Muscle layer of duodenum (tissue), 2 donors: Measurements from ENCODE around the gene SAPCD2.

ENCODE experiments used
- H3K27ac ChIP-seq: one replicate; pipeline ENCODE4 v1.7.0; 2013; ENCODE audit warnings: mild to moderate bottlenecking, low read length
- H3K27me3 ChIP-seq: one replicate; pipeline ENCODE4 v1.7.0; 2013; ENCODE audit warnings: low read depth, mild to moderate bottlenecking, control low read depth, low read length
- H3K36me3 ChIP-seq, 2 donors: one replicate each; pipeline ENCODE4 v1.7.0; 2013; ENCODE audit warnings: low read length in 2 of 2, control low read depth in 1 of 2, mild to moderate bottlenecking in 1 of 2; ENCODE audit not compliant: insufficient read depth in 2 of 2, control insufficient read depth in 1 of 2
- H3K4me1 ChIP-seq, 2 donors: one replicate each; pipeline ENCODE4 v1.7.0; 2013; ENCODE audit warnings: low read length in 2 of 2, mild to moderate bottlenecking in 2 of 2, control low read depth in 1 of 2, moderate library complexity in 1 of 2; ENCODE audit not compliant: insufficient read depth in 2 of 2, control insufficient read depth in 1 of 2
- H3K4me3 ChIP-seq, 2 donors: one replicate each; pipeline ENCODE4 v1.7.0; 2013; ENCODE audit warnings: low read length in 2 of 2, low read depth in 1 of 2, mild to moderate bottlenecking in 1 of 2
- H3K9me3 ChIP-seq, 2 donors: one replicate each; pipeline ENCODE4 v1.7.0; 2013; ENCODE audit warnings: low read length in 2 of 2, control low read depth in 1 of 2, mild to moderate bottlenecking in 1 of 2; ENCODE audit not compliant: control insufficient read depth in 1 of 2
- donor health status: healthy.

The SAPCD2 gene

DNA sequence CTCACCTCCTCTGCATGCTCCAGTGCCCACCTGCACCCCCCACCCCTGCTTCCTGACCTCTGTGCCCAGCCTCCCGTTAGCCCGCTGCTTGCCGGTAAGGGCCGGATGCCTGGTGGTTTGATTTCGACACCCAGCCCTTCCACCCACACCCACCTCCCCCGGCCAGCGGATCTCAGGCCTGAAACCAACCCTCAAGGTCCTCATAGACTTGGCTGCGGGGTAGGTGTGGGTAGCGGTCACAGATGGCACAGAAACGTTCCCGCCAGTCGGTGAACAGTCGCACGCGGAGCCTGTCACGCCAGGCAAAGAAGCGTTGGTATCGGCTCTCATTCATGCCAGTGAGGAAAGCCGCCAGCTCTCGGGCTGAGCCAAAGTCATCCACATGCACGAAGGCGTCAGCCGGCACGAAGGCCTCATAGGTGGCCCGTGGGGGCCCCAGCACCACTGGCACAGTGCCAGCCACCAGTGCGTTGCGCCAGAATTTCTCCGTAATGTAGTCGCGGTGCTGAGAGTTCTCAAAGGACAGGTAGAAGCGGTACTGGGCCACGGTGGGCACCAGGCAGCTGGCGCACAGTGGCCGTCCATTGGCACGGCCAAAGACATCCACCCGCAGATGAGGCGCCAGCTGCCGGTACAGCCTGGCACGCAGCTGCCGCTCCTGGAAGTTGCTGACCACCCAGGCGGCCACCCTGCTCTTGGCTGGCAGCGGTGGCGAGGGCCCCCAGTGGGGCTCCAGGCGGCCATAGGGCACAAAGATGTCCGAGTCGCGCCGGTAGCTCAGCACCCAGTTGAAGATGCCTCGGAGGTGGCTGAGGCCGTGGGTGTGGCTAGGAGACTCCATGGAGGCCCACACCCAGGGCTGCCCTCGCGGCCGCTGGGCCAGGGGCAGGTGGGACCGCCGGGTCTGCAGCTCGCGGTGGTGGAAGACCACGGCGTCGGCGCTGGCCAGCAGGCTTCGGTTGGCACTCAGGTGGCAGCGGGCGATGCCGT, 39.5 kb downstream of the SAPCD2 start:
- Histone ChIP-seq H3K27me3 (no peaks in the 10 kb centered on the region), H3K27ac (no peak overlapping the region), H3K4me1 (peaks cover 0 to 45% of the 10 kb centered on the region in 2 donors)

GRCh38 chr9:137030006-137030405, 40.4 kb downstream of the SAPCD2 start:
- peaks cover 0 to 44% of the 10 kb centered on the region in 2 donors for H3K4me1 ChIP-seq
- H3K27me3 ChIP-seq = no peaks in the 10 kb centered on the region
- no peaks in the 10 kb centered on the region for H3K9me3 ChIP-seq
- H3K27ac ChIP-seq = no peak overlapping the region
- peak overlapping the region in 1 of 2 donors; percentile 48 for H3K4me3 ChIP-seq
- no peaks in the 10 kb centered on the region for H3K36me3 ChIP-seq

More for the DNA sequence above, 39.5 kb downstream of the SAPCD2 start:
- Histone ChIP-seq H3K36me3 (no peaks in the 10 kb centered on the region), H3K9me3 (no peaks in the 10 kb centered on the region), H3K4me3 (peak overlapping the region in 1 of 2 donors; percentile 48)

DNA sequence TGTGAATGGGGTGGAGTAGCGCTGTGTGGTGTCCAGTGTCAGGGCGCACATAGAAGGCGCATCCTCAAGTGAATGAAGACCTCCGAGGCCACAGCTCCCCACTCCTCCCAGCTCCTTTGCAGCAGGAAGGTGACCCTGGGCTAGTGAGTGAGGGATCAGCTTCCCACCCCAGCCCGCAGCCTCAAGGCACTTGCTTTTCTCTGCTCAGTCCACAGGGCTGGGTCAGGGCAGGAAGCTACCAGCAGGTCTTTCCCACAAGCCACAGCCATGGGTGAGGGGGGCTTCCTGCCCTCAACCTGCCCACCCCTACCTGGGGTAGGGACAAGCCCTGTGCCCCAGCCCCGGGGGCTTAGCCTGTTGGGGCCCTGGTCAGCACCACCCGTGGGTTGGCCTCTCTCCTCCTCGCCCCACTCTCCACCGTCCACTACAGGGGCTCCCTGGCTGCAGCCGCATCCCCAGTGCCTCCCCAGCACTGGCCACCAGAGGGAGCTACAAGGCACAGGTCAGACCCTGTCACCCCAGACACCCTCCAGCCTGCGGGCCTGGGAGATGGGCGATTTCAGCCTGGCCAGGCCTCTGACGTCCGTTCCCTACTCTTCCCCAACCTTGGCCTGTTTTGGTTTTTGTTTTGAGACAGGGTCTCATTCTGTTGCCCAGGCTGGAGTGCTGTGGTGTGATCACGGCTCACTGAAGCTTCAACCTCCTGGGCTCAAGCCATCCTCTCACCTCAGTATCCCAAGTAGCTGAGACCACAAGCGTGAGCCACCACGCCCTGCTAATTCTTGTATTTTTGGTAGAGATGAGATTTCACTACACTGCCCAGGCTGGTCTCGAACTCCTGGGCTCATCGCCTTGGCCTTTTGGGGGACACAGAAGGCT, 41.1 kb downstream of the SAPCD2 start:
- H3K27ac ChIP-seq = no peak overlapping the region
- H3K4me1 ChIP-seq = peaks cover 0 to 39% of the 10 kb centered on the region in 2 donors
- peak overlapping the region; percentile 42 to 59 for H3K4me3 ChIP-seq
- no peaks in the 10 kb centered on the region for H3K27me3 ChIP-seq
- H3K36me3 ChIP-seq = no peaks in the 10 kb centered on the region
- no peaks in the 10 kb centered on the region for H3K9me3 ChIP-seq

DNA sequence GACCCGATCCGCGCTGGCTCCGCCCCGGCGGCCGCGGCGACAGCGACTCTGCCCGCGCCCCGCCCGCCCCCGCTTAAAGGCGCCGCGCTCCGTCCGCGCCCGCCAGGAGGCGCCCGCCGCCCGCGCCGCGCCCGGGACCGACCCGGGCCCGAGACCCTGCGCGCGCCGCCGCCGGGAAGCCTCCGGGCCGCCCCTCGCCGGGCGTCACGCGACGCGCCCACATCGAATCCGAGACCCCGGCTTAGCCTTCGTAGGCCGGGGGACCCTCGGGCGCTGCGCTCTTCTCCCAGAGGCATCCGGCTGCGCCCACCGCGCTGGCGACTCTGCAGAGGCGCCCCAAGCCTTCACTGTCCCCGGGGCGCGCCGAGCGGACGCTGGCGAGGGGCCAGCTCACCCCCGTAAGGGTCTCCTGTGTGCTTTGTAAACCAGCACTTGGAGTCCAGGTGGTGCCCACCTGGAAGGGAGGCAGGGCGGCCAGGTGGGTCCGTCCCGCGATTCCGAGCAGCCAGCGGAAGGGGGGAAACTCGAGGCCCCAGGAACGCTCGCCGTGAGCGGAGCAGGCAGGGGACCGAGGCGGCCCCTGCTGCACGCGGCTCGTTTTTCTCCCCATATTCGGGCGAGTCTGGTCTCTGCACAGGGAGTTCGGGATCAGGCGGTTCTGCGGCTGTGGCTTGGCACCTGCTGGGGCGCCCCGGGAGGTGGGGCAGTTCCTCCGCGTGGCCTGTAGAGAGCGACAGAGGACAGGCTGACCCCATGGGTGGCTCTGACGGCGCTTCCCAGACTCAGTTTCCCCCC, 41.9 kb downstream of the SAPCD2 start:
- Histone ChIP-seq H3K9me3 (no peaks in the 10 kb centered on the region), H3K27me3 (no peaks in the 10 kb centered on the region), H3K4me3 (peak overlapping the region; percentile 42 to 59), H3K27ac (no peak overlapping the region), H3K36me3 (no peaks in the 10 kb centered on the region), H3K4me1 (peaks cover 0 to 39% of the 10 kb centered on the region in 2 donors)

GRCh38 chr9:137027369-137028262, 42.7 kb downstream of the SAPCD2 start, which contains the start of gene ABCA2:
TSS of gene ABCA2 (minus strand) at chr9:137028237. CDS start at chr9:137028140, 97 bp downstream.
- H3K9me3 ChIP-seq = no peaks in the 10 kb centered on the region
- H3K36me3 ChIP-seq = no peaks in the 10 kb centered on the region
- no peaks in the 10 kb centered on the region for H3K27me3 ChIP-seq
- peak within 1 kb of the TSS; percentile 42 to 67 for H3K4me3 ChIP-seq
- H3K4me1 ChIP-seq = peaks cover 0 to 39% of the 10 kb centered on the region in 2 donors
- H3K27ac ChIP-seq = no peak within 1 kb of the TSS

DNA sequence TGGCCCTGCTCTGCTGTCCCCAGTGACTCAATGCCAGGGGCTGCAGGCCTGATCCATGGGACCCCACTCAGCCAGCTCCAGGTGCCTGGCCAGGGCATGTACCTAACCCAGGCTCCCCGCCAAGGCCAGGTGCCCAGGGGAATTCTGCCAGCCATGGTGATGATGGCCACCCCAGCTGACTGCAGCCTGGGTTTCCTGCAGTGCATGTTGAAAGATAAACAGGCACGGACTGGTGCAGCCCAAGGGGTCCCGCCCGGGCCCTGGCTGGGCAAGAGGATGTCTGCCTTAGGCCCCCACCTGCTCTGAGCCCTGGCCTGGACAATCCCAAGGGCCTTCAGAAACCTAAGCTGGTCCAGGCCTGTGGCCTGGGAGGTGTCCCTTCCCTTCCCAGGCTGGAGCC, 43.5 kb downstream of the SAPCD2 start:
- Histone ChIP-seq H3K9me3 (no peaks in the 10 kb centered on the region), H3K4me3 (peak overlapping the region; percentile 39 to 67), H3K27me3 (no peaks in the 10 kb centered on the region), H3K36me3 (no peaks in the 10 kb centered on the region), H3K4me1 (peaks cover 0 to 39% of the 10 kb centered on the region in 2 donors), H3K27ac (no peak overlapping the region)

- Histone ChIP-seq H3K27ac (no peak overlapping the region), H3K36me3 (no peaks in the 10 kb centered on the region), H3K9me3 (no peaks in the 10 kb centered on the region), H3K27me3 (no peaks in the 10 kb centered on the region), H3K4me3 (no peak overlapping the region), H3K4me1 (peaks cover 0 to 39% of the 10 kb centered on the region in 2 donors)
Observed at GRCh38 chr9:137026384-137026783, 44.0 kb downstream of the SAPCD2 start.

- H3K4me1 ChIP-seq = peaks cover 0 to 39% of the 10 kb centered on the region in 2 donors
- H3K27me3 ChIP-seq = no peaks in the 10 kb centered on the region
- no peak overlapping the region for H3K27ac ChIP-seq
- no peaks in the 10 kb centered on the region for H3K9me3 ChIP-seq
- peaks cover 0 to 8% of the 10 kb centered on the region in 2 donors for H3K36me3 ChIP-seq
- no peak overlapping the region for H3K4me3 ChIP-seq
Observed at GRCh38 chr9:137025517-137025966, 44.8 kb downstream of the SAPCD2 start.

DNA sequence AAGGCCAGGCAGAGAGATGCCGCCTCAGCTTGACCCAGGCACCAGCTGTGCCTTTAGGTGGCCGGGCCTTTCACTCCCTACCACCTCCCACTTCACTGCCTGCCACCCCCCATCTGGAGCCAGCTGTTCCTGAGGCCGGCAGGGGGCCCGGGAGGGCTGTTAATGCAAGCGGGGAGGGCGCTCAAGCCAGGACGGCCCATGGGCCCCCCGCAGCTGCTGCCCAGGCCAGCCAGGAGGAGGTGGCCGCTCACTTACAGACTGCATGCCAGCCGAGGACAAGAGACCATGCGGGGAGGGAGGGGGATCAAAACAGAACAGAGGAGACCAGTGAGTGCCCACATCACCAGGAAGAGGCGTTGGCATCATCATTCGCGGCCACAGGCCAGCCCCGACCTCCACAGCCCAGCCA, 46.8 kb downstream of the SAPCD2 start:
- peaks cover 0 to 27% of the 10 kb centered on the region in 2 donors for H3K4me1 ChIP-seq
- no peaks in the 10 kb centered on the region for H3K27me3 ChIP-seq
- H3K27ac ChIP-seq = no peak overlapping the region
- no peaks in the 10 kb centered on the region for H3K9me3 ChIP-seq
- H3K4me3 ChIP-seq = no peak overlapping the region
- H3K36me3 ChIP-seq = peaks cover 0 to 16% of the 10 kb centered on the region in 2 donors

- peaks cover 0 to 24% of the 10 kb centered on the region in 2 donors for H3K4me1 ChIP-seq
- no peaks in the 10 kb centered on the region for H3K9me3 ChIP-seq
- H3K27me3 ChIP-seq = no peaks in the 10 kb centered on the region
- peaks cover 0 to 16% of the 10 kb centered on the region in 2 donors for H3K36me3 ChIP-seq
- no peak overlapping the region for H3K27ac ChIP-seq
- no peak overlapping the region for H3K4me3 ChIP-seq
Observed at GRCh38 chr9:137023157-137023556, 47.2 kb downstream of the SAPCD2 start.
